ENCODE results near the gene RSPH6A.
A peak's percentile ranks its signal among the peaks of the same experiment; 100 is the strongest.

Gene RSPH6A

DNA sequence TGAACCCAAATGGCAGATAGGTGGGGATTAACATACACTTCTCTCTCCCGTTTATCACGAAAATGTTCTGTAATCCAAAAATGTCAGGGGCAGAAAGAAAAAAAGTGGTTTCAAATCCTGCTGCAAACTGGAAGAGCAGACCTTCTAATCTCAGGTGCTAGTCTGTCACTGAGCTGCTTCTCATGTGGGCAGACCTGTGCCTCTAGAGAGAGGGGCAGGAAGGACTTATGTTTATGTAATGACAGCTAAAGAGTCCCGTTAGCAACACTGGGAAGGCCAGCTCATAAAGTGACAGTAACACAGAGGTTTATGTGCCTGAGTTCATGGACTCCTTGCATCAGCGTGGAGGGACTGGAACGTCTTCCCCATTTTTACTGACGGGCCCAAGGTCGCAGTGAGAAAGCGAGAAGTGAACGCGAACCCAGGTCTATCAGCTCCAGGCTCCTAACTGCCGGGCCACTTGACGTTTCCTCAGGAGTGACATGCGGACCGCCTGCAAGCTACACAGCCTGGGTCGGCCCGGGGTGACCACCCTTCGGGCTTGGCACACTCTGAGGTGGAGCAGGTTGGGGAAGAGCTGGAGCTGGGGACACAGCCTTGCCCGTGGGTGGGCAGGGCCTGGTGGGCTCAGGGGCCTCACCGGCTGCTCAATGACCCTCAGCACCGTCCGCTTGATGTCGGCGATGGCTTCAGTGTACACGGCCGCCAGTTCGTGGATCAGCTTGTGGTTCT is 9.6 kb upstream of the RSPH6A start:
- no peak for DNase-seq

DNA sequence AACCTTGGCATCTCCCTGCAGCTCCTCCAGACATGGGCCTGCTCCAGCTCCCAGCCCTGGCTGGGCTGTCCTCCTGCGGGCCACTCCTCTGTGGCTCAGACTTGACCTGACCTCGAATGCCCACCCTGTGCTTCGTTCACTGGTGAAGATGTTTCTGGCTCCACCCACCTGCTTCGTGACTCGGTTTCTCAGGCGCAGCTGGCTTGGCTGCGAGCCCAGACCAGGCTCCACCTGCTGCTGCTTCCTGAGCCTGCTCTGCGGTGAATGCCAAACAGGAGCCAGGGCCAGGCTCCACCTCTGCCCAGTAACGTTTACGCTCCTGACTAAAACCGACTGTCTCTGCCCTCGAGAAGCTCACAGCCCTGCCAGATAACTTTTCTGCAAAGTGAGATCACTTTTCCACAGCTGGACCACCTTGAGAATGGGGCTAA is 8.9 kb upstream of the RSPH6A start:
- DNase-seq = no peak

DNA sequence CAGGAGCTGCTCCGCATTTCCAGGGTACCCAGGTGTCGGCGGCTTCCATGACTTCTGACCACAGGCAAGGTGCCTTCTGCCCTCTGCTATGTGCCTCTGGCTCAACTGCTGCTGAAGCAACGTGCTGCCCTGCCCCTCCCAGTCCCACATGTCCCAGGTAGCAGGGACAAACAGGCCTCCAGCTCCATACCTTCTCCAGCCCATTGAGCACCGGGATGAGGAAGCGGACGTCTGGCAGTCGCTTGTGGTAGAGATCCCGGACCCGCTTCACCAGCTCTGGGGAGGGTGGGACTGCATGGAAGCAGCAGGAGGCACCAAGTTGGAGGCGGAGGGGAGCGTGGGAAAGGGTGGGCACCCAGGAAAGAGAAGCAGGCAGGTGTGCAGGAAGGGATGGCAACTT is 8.1 kb upstream of the RSPH6A start:
- DNase-seq = no peak

- no peak for DNase-seq
These were observed 7.6 kb upstream of the RSPH6A start for GRCh38 chr19:45822716-45823115.

- no peak for DNase-seq
These were observed 6.5 kb upstream of the RSPH6A start for GRCh38 chr19:45821570-45821969.

GRCh38 chr19:45821103-45821521 is 6.0 kb upstream of the RSPH6A start:
- no peak for DNase-seq

DNA sequence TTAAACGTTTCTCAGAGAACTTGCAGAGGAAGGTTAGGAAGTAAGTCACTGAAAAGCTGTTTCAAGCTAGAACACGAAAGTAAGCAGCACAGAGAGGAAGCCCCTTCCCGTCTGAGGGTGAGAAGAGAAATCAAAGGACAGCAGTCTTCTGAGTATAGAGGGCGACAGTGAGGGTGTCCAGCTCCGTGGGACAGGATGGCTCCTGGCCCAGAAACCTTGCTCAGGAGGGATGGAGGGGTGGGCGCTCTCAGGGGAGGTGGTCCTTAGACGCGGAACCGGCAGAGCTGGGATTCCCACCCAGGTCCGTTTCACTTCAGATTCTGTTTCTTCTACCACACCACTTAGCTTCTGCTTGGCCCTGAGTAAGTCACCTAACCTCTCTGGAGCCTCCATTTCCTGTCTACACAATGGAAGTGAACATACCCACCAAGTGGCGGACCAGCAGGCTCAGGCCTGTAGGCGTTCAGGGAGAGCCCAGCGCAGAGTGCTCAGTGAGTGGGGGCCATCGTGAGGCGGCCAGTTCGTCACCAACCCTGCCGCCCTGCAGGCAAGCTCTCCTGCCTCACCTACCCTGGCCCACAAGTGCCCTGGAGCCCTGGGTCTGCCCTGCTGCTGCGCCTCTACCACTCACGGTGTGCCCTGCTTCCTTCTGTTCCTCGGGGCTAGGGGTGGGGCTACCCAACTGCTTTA is 5.5 kb upstream of the RSPH6A start:
- no peak for DNase-seq

DNA sequence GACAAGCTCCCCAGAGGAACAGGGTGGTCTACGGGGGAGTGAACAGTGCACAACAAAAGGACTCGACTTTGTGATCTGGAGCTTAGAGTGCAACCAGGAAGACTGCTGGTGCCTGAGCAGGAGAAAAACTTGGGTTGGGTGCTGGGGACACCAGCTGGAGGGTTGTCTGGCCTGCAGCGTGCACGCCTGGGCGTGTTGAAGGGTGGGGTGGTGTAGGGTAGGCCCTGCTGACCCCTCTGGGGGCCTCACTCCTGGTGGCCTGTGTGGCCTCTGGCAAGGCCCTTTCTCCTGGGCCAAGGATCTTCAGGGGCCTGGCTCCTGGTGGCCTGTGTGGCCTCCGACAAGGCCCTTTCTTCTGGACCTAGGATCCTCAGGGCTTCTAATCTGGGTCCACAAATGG is 4.7 kb upstream of the RSPH6A start:
- DNase-seq = no peak

DNA sequence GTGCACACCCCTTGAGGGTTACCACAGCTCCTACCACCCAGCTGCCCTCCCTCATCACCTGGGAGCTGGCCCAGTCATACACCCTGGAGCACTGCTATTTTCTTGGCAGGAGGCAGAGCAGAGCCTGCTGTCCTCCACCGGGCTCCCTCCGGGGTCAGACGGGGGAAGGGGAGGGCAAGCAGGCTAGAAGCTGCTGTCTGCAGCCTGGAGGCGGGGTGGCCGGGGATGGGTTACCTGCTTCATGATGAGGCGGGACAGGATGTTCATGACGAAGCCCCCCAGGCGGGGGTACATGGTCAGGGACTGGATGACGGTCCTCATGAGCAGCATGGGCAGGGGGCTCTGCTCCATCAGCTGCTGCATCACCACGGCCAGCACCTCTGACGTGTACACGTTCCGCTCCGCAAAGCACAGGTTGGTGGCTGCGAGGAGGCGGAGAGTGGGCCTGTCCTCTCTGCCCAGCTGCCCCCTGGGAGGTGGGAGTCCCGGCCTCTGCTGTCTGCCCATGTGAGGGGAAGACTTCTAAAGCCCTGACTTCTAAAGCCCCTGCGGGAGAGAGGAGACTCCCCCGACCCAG is 2.7 kb upstream of the RSPH6A start:
- DNase-seq = no peak

DNA sequence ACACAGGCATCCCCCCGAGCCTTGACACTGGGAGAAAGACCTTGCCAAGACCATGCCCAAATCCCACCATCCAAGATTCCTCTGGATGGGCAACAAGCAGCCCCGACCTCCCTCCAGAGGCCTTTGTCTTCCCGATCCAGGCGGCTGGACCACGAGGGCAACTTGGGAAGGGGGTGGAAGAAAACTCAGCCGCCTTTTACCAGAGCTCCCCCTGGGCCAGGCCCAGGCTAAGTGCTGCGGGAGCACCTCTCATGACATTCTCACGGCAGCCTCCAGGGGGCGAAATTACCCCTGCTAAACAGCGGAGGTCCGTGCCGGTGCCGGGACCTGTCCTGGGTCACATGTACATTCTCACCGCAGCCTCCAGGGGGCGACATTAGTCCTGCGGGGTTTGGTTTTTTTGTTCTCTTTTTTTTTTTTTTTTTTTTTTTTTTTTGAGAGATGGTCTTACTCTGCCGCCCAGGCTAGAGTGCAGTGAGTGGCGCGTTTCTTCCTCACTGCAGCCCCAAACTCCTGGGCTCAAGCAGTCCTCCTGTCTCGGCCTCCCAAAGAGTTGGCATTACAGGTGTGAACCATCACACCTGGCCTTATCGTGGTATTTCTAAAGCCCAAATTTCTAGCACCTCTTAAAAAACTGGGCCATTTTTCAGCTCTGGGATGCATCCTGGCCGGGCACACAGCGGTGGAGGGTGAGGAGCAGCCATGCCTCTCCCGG is 2.1 kb upstream of the RSPH6A start:
- peak; percentile 97 for DNase-seq

DNA sequence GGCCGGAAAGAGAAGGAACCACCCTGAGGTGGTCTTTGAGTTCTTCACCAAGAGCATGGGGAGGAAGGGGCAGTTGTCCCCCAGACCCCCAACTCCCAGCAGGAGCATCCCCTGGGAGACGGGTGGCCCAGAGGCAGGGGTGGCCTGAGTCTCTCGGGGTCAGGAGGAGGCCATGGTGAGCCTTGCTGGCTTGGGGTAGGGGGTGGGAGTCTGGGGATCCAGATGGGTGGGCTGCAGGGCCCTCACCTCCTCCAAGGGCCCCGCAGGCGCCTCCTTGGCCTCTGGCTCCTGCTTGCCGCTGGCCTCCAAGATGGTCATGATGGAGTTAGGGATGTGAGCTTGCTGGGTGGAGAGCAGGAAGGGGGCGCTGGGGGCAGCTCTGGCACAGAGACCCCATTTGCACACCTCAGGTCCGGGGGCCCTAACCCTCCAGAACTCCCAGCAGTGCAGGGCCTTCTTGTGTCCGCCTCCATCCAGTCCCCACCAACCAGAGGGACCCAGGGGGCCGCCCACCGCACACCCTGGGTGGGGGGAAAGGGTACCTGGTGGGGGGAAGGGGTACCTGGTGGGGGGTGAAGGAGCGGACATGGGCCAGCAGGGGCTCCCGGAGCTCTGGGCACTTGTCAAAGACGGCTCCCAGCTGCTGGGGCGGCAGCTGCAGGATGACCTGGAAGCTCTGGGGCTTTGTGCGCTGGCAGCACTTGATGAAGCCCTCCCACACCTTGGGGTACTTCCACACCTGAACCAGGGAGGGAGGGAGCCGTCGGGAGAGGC is 1.3 kb upstream of the RSPH6A start:
- DNase-seq = no peak

- DNase-seq = no peak
These were observed 541 bp upstream of the RSPH6A start for GRCh38 chr19:45815481-45816216.

- no peak for DNase-seq
These were observed 835 bp downstream of the RSPH6A start for GRCh38 chr19:45814166-45814780.

DNA sequence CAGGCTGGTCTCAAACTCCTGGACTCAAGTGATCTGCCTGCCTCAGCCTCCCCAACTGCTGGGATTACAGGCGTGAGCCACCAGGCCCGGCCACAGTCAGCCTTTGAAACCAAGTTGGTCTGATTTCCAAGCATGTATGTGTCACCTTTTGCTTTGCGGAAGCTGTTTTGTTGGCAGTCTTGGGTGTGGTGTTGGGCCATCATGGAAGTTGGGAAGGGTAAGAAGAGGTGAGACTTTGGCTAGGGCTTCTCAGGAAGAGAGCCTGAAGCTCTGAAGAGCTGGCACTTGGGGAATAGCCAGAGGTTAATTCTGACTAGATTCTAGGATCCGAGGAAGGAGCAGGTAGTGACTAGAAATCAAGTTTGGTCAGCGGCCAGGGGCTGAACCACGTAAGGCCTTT is 2.8 kb downstream of the RSPH6A start:
- DNase-seq = no peak

- no peak for DNase-seq
These were observed 5.4 kb downstream of the RSPH6A start for GRCh38 chr19:45809643-45810159.

- DNase-seq = no peak
These were observed 9.4 kb downstream of the RSPH6A start for GRCh38 chr19:45805719-45806118.

- no peak for DNase-seq
These were observed 10.2 kb downstream of the RSPH6A start for GRCh38 chr19:45804959-45805230.

DNA sequence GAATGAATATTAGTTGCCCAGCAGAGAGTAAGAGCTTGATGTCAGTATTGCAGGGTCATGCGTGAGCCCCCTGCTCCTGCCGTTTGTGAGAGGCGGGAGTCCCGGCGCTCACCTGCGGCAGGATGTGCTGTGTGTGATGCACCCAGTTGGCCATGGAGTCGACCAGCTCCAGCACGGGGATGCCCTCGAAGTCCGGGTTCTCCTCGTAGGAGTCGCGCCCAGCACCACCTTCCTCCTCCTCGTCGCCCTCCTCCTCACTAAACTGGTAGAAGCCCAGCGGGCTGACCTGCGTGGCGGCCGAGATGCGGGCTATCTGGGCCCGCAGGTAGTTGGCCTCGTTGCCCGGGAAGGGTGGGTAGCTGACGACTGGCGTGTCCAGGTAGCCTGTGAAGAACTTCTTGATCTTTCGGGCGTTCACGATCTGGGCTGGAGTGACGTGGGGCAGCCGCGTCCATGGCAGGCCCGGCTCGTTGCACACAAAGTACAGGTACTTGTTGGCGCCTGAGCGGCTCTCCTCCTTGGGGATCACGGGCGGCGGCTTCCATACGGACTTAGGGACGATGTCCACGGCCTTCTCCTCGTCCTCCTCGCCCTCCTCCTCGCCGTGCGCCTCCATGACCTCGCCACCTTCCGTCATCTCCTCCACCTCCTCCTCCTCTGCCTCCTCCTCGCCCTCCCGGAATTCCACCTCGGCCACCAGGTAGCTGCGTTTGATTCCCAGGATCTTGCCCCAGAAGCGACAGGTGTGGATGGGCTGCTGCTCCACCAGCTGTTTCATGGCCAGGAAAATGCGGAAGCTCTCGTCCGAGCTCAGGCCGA is 10.8 kb downstream of the RSPH6A start:
- DNase-seq = no peak

- no peak for DNase-seq
These were observed 13.4 kb downstream of the RSPH6A start for GRCh38 chr19:45801603-45802175.

DNA sequence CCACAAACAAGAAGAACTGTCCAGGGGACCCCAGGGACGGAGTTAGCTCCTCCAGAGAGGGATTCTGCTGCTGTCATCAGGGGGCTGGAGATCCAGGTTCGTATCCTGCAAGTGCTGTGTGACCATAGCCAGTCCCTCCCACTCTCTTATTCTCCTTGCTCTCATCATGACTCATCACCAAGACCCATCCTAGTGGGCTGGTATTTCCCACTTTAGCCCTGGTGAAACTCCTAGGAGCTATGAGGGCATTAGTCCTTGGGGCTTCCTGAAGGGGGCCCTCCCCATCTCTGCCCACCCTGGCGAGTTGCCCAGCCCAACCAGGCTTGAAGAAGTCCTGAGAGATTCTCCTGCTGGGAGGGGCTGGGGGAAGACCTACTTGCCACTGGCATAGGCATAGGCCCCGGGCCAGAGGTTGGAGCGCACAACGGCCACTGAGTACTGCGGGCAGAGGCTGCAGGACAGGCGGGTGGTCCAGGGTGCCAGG is 15.0 kb downstream of the RSPH6A start:
- DNase-seq = no peak

Data from activated CD4-positive, CD25-positive, alpha-beta regulatory T cell treated with anti-CD3 and anti-CD28 coated beads, Interleukin-2, amount 50 U/mL, for 72 hours (primary cell).